HepG2 (cell line): Measurements from ENCODE around the gene C4orf54. TPM values are rescaled to one million over a fixed set of nuclear protein-coding genes. Genes with fewer than 3 reads are reported as not detected.

Experiments
- ATAC-seq: fragments of 200-7000 bp; cut with Tn5 transposase; 3 replicates; pipeline ENCODE4 v1.9.1; 2020; ENCODE audit warnings: mild to moderate bottlenecking, moderate library complexity
- BruUV-seq: library from RNA; stranded (reverse); fragments of 400-500 nt; replicated peaks from 2 replicates; lab custom pipeline; 2021; lab: Mats Ljungman, UMichigan
- CTCF ChIA-PET: fragments of 300-600 bp; formaldehyde crosslinking; extraction: SDS; loops from one replicate; lab custom pipeline; 2021; ENCODE audit warnings: low total read pairs, inconsistent platforms, low intra/inter-chr PET ratio; lab: Yijun Ruan, JAX
- POLR2A ChIA-PET: fragments of 350-600 bp; sonication (Branson Sonifier 250); formaldehyde crosslinking; loops from one replicate; lab custom pipeline; 2020; ENCODE audit warnings: antibody characterized with exemption, inconsistent platforms; lab: Yijun Ruan, JAX
- DNase-seq: peaks from one replicate; pipeline ENCODE4 v3.0.0-alpha.2; 2015; ENCODE audit warnings: low spot score
- FAIRE-seq: peaks from 3 replicates; lab custom pipeline; 2011; peaks lifted over from hg19 to GRCh38; lab: Jason Lieb, UNC
- H2AFZ ChIP-seq: one replicate; pipeline ENCODE4 v1.6.1; 2011; ENCODE audit warnings: low read length, inconsistent platforms
- H3K27ac ChIP-seq: fragments of 300-600 bp; 3 replicates; pipeline ENCODE4 v1.8.0; 2011; ENCODE audit warnings: mixed run types, mild to moderate bottlenecking, mixed read lengths, low read length, inconsistent platforms; ENCODE audit not compliant: insufficient read depth; ENCODE audit errors: extremely low read length
- H3K27me3 ChIP-seq, 2 experiments: fragments of 200-600 bp in 1 of 2; 2 replicates in 1 of 2; 3 replicates in 1 of 2; pipeline versions ENCODE4 v1.6.0 to v1.8.0; 2011; ENCODE audit warnings: low read length in 2 of 2, mild to moderate bottlenecking in 2 of 2, moderate library complexity in 2 of 2, inconsistent platforms in 1 of 2; ENCODE audit not compliant: insufficient read depth in 2 of 2, control insufficient read depth in 1 of 2
- H3K36me3 ChIP-seq, 2 experiments: fragments of 200-600 bp in 1 of 2; replicated peaks in 1 of 2; 2 replicates in 1 of 2; 3 replicates in 1 of 2; pipeline versions ENCODE4 v1.5.1 to v1.8.0; 2011; ENCODE audit warnings: low read length in 2 of 2, inconsistent platforms in 1 of 2; ENCODE audit not compliant: insufficient read depth in 2 of 2, control insufficient read depth in 1 of 2
- H3K4me1 ChIP-seq: 2 replicates; pipeline ENCODE4 v1.5.1; 2012; ENCODE audit warnings: low read length, inconsistent platforms; ENCODE audit not compliant: insufficient read depth
- H3K4me2 ChIP-seq: 2 replicates; pipeline ENCODE4 v1.6.0; 2011; ENCODE audit warnings: low read depth, low read length, inconsistent platforms
- H3K4me3 ChIP-seq, 3 experiments: fragments of 200-600 bp in 1 of 3; sonication (generic), shearing (Covaris generic) in 1 of 3; replicated peaks in 1 of 3; 2 replicates each; pipeline ENCODE4 v1.5.1; 2011 to 2016; ENCODE audit warnings: low read length in 3 of 3, inconsistent platforms in 2 of 3, low read depth in 2 of 3, mild to moderate bottlenecking in 2 of 3, control low read depth in 1 of 3, mixed read lengths in 1 of 3; ENCODE audit not compliant: insufficient read depth in 1 of 3
- H3K79me2 ChIP-seq: one replicate; pipeline ENCODE4 v1.6.1; 2011; ENCODE audit warnings: low read length, inconsistent platforms; ENCODE audit not compliant: insufficient read depth
- H3K9ac ChIP-seq: 2 replicates; pipeline ENCODE4 v1.6.0; 2011; ENCODE audit warnings: mild to moderate bottlenecking, low read depth, low read length, inconsistent platforms; ENCODE audit not compliant: insufficient read depth
- H3K9me3 ChIP-seq: 2 replicates; pipeline ENCODE4 v1.5.1; 2012; ENCODE audit warnings: mild to moderate bottlenecking, low read length
- H4K20me1 ChIP-seq: 2 replicates; pipeline ENCODE4 v1.6.0; 2011; ENCODE audit warnings: inconsistent platforms, mild to moderate bottlenecking, low read length, moderate library complexity; ENCODE audit not compliant: insufficient read depth
- ARID3A ChIP-seq: IDR thresholded peaks from 2 replicates; pipeline ENCODE4 v1.6.1; 2012; ENCODE audit warnings: low read depth, low read length, improper control_type of control experiment
- KMT2A ChIP-seq: sonication (generic); formaldehyde crosslinking; IDR thresholded peaks from 2 replicates; pipeline ENCODE4 v1.4.0; 2020; ENCODE audit warnings: missing genetic modification reagents
- STAG1 ChIP-seq: sonication (generic); formaldehyde crosslinking; IDR thresholded peaks from 2 replicates; pipeline ENCODE4 v1.4.0; 2020; ENCODE audit warnings: missing genetic modification reagents
- STAT5B ChIP-seq: sonication (generic); formaldehyde crosslinking; IDR thresholded peaks from 2 replicates; pipeline ENCODE4 v1.4.0; 2020; ENCODE audit warnings: missing genetic modification reagents
- ZEB1 ChIP-seq: IDR thresholded peaks from 2 replicates; pipeline ENCODE4 v1.6.1; 2012; ENCODE audit warnings: mild to moderate bottlenecking, low read depth, inconsistent platforms; ENCODE audit not compliant: insufficient replicate concordance
- ZFP1 ChIP-seq: IDR thresholded peaks from 2 replicates; pipeline ENCODE4 v1.6.1; 2016
- ZFP37 ChIP-seq: sonication (generic); formaldehyde crosslinking; IDR thresholded peaks from 2 replicates; pipeline ENCODE4 v1.4.0; 2020; ENCODE audit warnings: missing genetic modification reagents, borderline replicate concordance
- ZFP62 ChIP-seq: sonication (generic); formaldehyde crosslinking; IDR thresholded peaks from 2 replicates; pipeline ENCODE4 v1.4.0; 2020; ENCODE audit warnings: missing genetic modification reagents
- ZNF615 ChIP-seq: sonication (generic); formaldehyde crosslinking; IDR thresholded peaks from 2 replicates; pipeline ENCODE4 v1.5.0; 2020; ENCODE audit warnings: mild to moderate bottlenecking, missing genetic modification reagents, borderline replicate concordance
- ZNF646 ChIP-seq: sonication (generic); formaldehyde crosslinking; IDR thresholded peaks from 2 replicates; pipeline ENCODE4 v1.9.0; 2021; ENCODE audit warnings: mild to moderate bottlenecking, missing genetic modification reagents
- ZNF652 ChIP-seq: IDR thresholded peaks from 2 replicates; pipeline ENCODE4 v1.6.1; 2016; ENCODE audit warnings: low read depth, borderline replicate concordance
- WGBS: methylation state at CpG from one replicate; pipeline ENCODE4 v1.1.6; 2017; ENCODE audit warnings: low lambda C conversion rate; 5-methylcytosine and 5-hydroxymethylcytosine counted together
- in situ Hi-C: cut with HindIII; loops from 2 replicates; pipeline ENCODE4 v1.10.0; 2017; ENCODE audit warnings: low pct_unique_long_range_greater_than_20kb; ENCODE audit not compliant: extremely low pct_ligation_motif_present
- intact Hi-C: fragments of 100-400 bp; cut with micrococcal nuclease; formaldehyde crosslinking; loops from one replicate; pipeline ENCODE4 v1.10.0; 2022; ENCODE audit not compliant: unreplicated experiment
- polyA plus RNA-seq, 8 experiments: library from polyadenylated mRNA; depleted of rRNA in 3 of 8; stranded (reverse) in 7 of 8; unstranded in 1 of 8; fragments of >200 nt; fragmentation: Illumina TruSeq in 4 of 8; extraction: Trizol in 4 of 8; gene quantifications; 2 replicates each; pipeline versions ENCODE4 v1.2.1 to v1.2.3, GENCODE V29; 2011 to 2016; ENCODE audit warnings: low read depth in 4 of 8, missing spikeins in 1 of 8, mixed read lengths in 1 of 8; ENCODE audit not compliant: insufficient read depth in 1 of 8
- total RNA-seq, 5 experiments: library from RNA; depleted of rRNA; stranded (reverse); fragments of >200 nt; fragmentation: Illumina TruSeq; extraction: Trizol; gene quantifications; 2 replicates each; pipeline ENCODE4 v1.2.3, GENCODE V29; 2016; ENCODE audit warnings: low read depth in 1 of 5

The C4orf54 gene
- total and polyA plus RNA-seq, 2 of the 13 experiments (the other 11 are each of a cell fraction or from before 2014, with no cell fraction given), result not detected

GRCh38 chr4:99665983-99666382 is 8.4 kb upstream of the C4orf54 start:
- CTCF ChIA-PET, result no interaction called here
- POLR2A ChIA-PET, result no interaction called here
- no peak for ATAC-seq
- no peak for FAIRE-seq
- Histone ChIP-seq H3K79me2 (no peaks in the 10 kb centered on the region), H4K20me1 (no peaks in the 10 kb centered on the region), H2AFZ (no peak overlapping the region), H3K9me3 (no peaks in the 10 kb centered on the region), H3K36me3 (no peaks in the 10 kb centered on the region), H3K27ac (no peak overlapping the region), H3K9ac (no peak overlapping the region), H3K4me2 (no peak overlapping the region), H3K4me3 (no peak overlapping the region), H3K27me3 (no peaks in the 10 kb centered on the region), H3K4me1 (no peaks in the 10 kb centered on the region)
- no peak for DNase-seq
- intact Hi-C loops, result no loop called here
- TF ChIP-seq ZEB1 (no peak), KMT2A (CRISPR knock-in tag) (no peak), ZFP1 (CRISPR knock-in tag) (no peak), ZNF646 (CRISPR knock-in tag) (no peak), ZNF615 (CRISPR knock-in tag) (no peak), ZFP62 (no peak), ARID3A (no peak), ZNF652 (no peak), ZFP37 (no peak), STAG1 (no peak), STAT5B (no peak)
- BruUV-seq, result no TSS peak
- in situ Hi-C loops, result no loop called here
- WGBS, result 5% methylated on average over 1 of the region's 1 CpG
